ENCODE measurements around the gene ZFYVE28. TPM values are rescaled to one million over a fixed set of nuclear protein-coding genes. Genes with fewer than 3 reads are reported as not detected.

The ZFYVE28 gene
- total RNA-seq, 4 donors from 2014 or later, result 8.9 to 19.1 (median 16.4) TPM

DNA sequence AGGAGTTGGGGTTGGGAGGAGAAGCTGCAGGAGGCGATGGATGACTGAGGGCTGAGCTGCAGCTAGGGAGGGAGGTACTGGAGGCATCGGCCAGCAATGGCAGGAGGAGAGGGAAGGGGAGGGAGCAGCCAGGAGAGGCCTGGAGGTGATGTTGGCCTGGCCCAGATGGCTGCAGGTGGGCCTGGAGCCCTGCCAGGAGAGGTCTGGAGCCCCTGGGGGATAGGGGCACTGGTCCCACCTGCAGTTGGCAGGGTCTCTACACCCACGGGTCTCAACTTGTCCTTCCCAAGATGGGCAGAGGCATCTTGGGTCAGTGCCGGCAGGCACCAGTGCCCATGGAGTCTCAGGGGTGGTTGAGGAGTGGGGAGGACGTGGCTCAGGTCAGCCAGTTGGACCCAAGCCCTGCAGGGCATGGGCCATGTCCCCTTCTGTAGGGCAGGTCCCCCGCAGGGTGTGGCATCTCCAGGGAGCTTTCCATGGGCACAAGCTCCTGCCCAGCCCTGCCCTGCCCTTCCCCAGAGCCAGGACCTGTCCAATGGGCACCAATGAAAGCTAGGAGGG lies 153.9 kb downstream of the ZFYVE28 start:
- Histone ChIP-seq H3K4me3 (replicated peaks in 1 of 3) (no peak overlapping the region), H3K4me1 (peaks cover 39 to 43% of the 10 kb centered on the region in 2 donors), H3K36me3 (no peaks in the 10 kb centered on the region), H3K9me3 (no peaks in the 10 kb centered on the region), H3K27me3 (no peaks in the 10 kb centered on the region), H3K27ac (peak overlapping the region in 2 of 3 donors; percentile 66 to 92)
- TF ChIP-seq, protein P1, sequence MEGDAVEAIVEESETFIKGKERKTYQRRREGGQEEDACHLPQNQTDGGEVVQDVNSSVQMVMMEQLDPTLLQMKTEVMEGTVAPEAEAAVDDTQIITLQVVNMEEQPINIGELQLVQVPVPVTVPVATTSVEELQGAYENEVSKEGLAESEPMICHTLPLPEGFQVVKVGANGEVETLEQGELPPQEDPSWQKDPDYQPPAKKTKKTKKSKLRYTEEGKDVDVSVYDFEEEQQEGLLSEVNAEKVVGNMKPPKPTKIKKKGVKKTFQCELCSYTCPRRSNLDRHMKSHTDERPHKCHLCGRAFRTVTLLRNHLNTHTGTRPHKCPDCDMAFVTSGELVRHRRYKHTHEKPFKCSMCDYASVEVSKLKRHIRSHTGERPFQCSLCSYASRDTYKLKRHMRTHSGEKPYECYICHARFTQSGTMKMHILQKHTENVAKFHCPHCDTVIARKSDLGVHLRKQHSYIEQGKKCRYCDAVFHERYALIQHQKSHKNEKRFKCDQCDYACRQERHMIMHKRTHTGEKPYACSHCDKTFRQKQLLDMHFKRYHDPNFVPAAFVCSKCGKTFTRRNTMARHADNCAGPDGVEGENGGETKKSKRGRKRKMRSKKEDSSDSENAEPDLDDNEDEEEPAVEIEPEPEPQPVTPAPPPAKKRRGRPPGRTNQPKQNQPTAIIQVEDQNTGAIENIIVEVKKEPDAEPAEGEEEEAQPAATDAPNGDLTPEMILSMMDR (IDR thresholded peaks at IDR 0.05), result no peak
- no peak for TF ChIP-seq POLR2A (IDR thresholded peaks at IDR 0.05)
- intact Hi-C loops (cut with DNase I), result loop anchor here (5.0 kb wide), 1 partner anchor 153 kb away; the partner anchor contains the start of genes CFAP99 and ZFYVE28
- no peak for DNase-seq
- WGBS, 2 donors, result 58 to 76% methylated on average over 2 to 5 of the region's 6 CpGs

DNA sequence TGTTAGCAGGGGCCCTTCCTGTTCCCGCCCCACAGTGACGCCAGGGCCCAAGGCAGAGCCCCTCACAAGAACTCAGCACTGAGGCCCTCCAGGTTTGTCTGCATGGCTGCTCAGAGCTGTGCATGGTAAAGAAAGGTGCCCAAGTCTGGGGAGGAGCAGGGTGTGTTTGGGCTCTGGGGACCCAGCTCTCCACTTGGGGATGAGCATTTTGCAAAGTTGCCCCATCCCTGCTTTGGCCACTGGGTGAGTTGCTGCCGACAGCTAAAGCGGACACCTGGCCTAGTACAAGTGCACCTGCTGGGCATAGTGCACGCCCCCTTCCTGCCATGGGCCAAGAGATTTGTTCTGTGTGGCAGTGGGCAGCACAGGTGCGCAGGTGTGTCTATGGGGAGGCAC lies 154.5 kb downstream of the ZFYVE28 start:
- 81 to 87% methylated on average over 3 to 4 of the region's 6 CpGs for WGBS, 2 donors
- TF ChIP-seq, protein P1 (IDR thresholded peaks at IDR 0.05), result no peak
- H3K27me3 ChIP-seq, result no peaks in the 10 kb centered on the region
- no peak overlapping the region for H3K4me3 ChIP-seq (replicated peaks in 1 of 3)
- intact Hi-C loops (cut with DNase I), result loop anchor here (5.0 kb wide), 1 partner anchor 153 kb away; the partner anchor contains the start of genes CFAP99 and ZFYVE28
- DNase-seq, result no peak
- H3K4me1 ChIP-seq, result peaks cover 45 to 49% of the 10 kb centered on the region in 2 donors
- H3K36me3 ChIP-seq, result no peaks in the 10 kb centered on the region
- H3K27ac ChIP-seq, result no peak overlapping the region
- H3K9me3 ChIP-seq, result no peaks in the 10 kb centered on the region

DNA sequence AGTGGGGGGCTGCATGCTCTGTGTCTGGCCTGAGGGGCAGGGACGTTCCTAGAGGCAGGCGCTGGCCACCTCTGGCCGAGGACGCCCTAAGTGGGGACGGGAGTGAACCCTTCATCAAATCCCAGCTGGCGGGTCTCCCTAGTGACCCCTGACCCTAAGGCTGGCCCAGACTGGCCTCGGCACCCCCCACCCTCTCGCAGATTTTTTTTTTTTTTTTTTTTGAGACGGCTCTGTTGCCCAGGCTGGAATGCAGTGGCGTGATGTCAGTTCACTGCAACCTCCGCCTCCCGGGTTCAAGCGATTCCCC lies 155.5 kb downstream of the ZFYVE28 start:
- H3K4me1 ChIP-seq, result peaks cover 55 to 60% of the 10 kb centered on the region in 2 donors
- intact Hi-C loops (cut with DNase I), result loop anchor here (5.0 kb wide), 1 partner anchor 154 kb away; the partner anchor contains the start of genes CFAP99 and ZFYVE28
- H3K27ac ChIP-seq, result peak overlapping the region; percentile 94 to 96 (median 96)
- no peaks in the 10 kb centered on the region for H3K9me3 ChIP-seq
- DNase-seq, result no peak
- TF ChIP-seq, protein P1 (IDR thresholded peaks at IDR 0.05), result no peak
- TF ChIP-seq POLR2A (IDR thresholded peaks at IDR 0.05), result no peak
- H3K4me3 ChIP-seq (replicated peaks in 1 of 3), result peak overlapping the region in 2 of 3 donors; percentile 27 to 45
- no peaks in the 10 kb centered on the region for H3K27me3 ChIP-seq
- 53 to 59% methylated on average over 12 to 13 of the region's 13 CpGs for WGBS, 2 donors
- H3K36me3 ChIP-seq, result peaks cover 0 to 5% of the 10 kb centered on the region in 2 donors

DNA sequence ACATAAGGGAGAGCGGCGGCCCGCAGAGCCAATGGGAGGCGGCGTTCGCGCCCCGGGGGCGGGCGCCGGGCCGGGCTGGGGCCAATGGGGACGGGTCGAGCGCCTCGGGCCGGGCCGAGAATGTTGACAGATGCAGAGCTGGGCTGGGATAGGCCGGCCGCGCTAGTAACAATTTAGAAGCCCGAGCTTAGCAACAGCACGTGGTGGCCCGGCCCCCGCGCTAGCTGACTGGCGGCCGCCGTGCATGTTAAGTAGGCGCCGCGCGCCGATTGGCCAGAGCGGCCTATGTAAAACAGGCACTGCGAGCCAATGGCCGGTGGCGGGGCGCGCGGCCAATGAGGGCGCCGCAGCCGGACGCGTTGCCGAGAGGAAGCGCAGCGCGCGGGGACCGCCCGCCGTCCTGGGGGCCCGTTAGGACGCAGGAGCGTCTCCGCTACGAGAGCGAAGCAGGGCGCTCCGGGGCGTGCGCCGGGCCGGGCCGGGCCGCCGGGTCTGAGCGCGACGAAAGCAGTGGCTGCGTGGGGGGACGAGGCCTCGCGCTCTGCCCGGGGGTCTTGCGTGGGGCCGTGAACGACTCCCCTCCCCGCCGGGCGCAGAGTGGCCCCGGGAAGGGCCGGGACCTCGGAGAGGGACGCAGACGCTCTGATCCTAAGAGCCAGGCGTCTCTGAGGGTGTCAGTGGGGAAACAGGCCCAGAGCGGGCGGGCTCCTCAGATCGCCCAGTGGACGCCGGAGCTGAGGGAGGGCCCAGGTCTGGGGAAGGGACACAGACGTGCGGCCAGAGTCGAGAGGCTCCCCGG lies 156.1 kb downstream of the ZFYVE28 start:
- TF ChIP-seq, protein P1 (IDR thresholded peaks at IDR 0.05), result no peak
- TF ChIP-seq POLR2A (IDR thresholded peaks at IDR 0.05), result peak; percentile 80 to 98
- H3K4me3 ChIP-seq (replicated peaks in 1 of 3), result peak overlapping the region in 2 of 3 donors; percentile 27 to 45
- peaks cover 61 to 65% of the 10 kb centered on the region in 2 donors for H3K4me1 ChIP-seq
- H3K27ac ChIP-seq, result peak overlapping the region; percentile 94 to 96 (median 96)
- DNase-seq, result peak; percentile 100
- H3K27me3 ChIP-seq, result no peaks in the 10 kb centered on the region
- WGBS, 2 donors, result 0% methylated on average over 6 to 7 of the region's 98 CpGs
- H3K9me3 ChIP-seq, result no peaks in the 10 kb centered on the region
- intact Hi-C loops (cut with DNase I), result loop anchor here (5.0 kb wide), 1 partner anchor 155 kb away; the partner anchor contains the start of genes CFAP99 and ZFYVE28
- H3K36me3 ChIP-seq, result peaks cover 3 to 5% of the 10 kb centered on the region in 2 donors

DNA sequence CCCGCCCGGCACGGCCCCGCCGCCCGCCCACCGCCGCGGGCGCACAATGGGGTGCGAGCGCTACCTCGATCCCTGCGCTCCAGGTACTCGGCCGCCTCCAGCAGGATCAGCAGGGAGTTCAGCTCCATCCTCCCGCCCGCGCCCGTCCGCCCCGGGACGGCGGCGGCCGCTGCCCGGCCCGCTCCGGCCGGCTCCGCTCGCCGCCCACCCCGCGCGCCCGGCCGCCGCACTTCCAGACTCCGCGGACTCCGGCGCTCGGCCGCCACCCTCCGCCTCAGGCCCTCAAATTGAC lies 156.6 kb downstream of the ZFYVE28 start, which contains the start of gene MXD4:
MXD4 (minus strand) TSS at position 257 of the 292 bp plus-strand sequence; CDS start at position 128, 129 bp downstream.
- intact Hi-C loops (cut with DNase I), result loop anchor here (5.0 kb wide), 1 partner anchor 156 kb away; the partner anchor contains the start of genes CFAP99 and ZFYVE28
- peak within 1 kb of the TSS; percentile 96 for H3K27ac ChIP-seq
- H3K36me3 ChIP-seq, result peaks cover 3 to 5% of the 10 kb centered on the region in 2 donors
- H3K9me3 ChIP-seq, result no peaks in the 10 kb centered on the region
- peak within 1 kb of the TSS; percentile 69 to 92 (median 82) for H3K4me3 ChIP-seq (replicated peaks in 1 of 3)
- H3K27me3 ChIP-seq, result no peaks in the 10 kb centered on the region
- WGBS, 2 donors, result 2% methylated on average over 12 of the region's 46 CpGs; no CpG with 5 or more reads in 1 of the 2 donors
- peaks cover 65 to 70% of the 10 kb centered on the region in 2 donors for H3K4me1 ChIP-seq
- peak in 1 of 2 donors; percentile 31 for TF ChIP-seq POLR2A (IDR thresholded peaks at IDR 0.05)
- TF ChIP-seq, protein P1 (IDR thresholded peaks at IDR 0.05), result no peak
- no peak for DNase-seq
